ENCODE results near the gene MLN.

Gene MLN

DNA sequence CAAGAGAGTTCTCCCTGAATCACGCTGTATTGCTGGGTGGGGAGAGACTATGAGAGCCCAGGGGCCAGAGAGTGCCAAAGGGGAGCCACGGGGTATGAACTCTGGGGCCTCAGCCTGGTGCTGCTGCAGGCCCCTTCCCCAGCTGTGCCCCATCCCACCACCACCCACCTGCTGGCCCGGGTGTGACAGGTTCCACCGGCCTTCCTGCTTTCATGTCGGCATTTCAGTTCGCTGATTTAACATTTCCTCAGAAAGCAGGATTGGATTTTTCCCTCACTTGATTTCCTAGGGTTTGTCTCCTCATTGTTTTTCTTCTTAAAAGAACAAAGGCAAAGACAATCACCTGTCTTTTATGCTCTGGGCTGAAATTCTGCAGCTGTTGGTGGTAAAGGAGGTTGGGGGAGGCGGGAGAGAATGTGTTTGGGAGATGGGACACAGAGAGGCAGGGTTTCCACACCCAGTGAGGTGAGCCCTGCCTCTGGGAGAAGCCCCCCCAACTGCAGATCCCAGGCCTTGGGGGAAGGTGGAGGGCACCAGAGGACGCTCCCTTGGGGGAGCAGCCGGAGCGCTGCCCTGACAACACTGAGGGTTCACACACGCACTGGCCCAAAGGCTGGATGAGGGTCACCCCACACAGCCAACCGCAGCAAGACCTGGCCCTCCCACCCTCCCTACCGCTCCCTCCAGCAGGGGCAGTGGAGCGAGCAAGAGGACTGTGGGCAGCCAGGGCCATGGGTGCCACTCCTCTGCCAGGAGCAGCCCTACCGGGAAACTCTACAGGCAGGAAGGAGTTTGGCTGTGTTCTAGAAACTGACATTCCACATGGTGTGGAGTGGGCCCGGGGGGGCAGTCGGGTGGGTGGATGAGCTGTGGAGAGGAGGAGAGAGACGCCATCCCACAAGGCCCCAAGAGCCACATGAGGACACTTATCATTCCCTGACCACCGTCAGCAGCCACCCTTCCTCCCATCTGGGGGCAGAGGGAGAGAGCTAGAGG, 10.5 kb upstream of the MLN start:
- DNase-seq (ENCODE audit: low spot score): no peak

DNA sequence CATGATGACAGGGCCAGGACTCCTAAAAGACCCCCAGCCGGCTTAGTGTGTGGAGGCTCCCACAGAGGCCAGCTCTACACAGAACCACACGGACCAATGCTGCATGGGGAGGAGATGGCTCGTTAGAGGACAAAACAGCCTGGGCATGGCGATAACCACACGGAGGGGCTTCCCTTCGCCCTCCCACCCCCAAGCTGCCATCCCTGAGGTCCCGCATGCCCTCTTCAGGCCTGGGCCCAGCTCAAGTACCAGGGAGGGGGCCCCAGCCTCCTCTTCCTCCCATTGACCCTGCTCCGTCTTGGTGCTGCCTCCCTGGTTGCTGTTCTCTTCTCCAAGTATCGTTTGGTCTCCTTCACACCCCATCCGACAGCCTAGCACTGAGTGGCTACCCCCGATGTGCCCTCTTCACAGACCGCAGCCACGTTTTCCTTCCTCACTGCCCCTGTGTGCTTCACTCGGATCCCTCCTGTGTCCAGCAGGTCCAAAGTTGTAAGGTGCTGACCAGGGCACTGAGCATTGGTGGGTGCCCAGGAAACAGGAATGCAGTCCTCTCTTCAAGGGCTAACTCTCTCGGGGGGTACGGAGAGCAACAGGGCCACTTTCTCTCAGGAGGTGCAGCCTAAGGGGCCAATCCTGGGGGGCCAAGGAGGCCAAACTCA, 9.6 kb upstream of the MLN start:
- no peak for DNase-seq (ENCODE audit: low spot score)

GRCh38 chr6:33812669-33813068, 8.9 kb upstream of the MLN start:
- DNase-seq (ENCODE audit: low spot score): peak; percentile 75

GRCh38 chr6:33809594-33809993, 5.8 kb upstream of the MLN start:
- DNase-seq (ENCODE audit: low spot score): no peak

DNA sequence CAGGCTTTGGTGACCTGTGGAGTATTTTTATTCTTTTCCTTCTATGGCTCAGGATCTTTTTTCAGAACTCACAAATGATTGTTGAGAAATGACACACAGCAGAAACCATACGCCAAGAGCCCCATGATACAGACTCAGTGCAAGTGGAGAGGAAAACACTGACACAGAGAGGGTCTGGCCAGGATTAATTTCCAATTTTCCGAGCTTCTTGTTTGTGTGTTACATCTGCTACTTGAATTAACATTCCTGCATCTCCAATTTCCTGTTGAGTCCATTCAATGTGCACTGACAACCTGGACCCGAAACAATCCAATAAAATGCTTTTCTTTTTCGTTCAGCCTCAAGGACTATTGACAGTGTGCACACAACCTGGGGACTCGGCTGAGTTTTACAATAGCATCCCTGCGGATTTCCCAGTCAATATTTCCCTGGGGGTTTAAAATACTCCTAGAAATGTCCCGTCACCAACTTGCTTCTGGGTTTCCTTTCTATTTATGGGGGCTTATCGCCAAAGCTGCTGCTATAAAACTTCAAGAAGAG, 4.9 kb upstream of the MLN start:
- DNase-seq (ENCODE audit: low spot score): no peak

DNA sequence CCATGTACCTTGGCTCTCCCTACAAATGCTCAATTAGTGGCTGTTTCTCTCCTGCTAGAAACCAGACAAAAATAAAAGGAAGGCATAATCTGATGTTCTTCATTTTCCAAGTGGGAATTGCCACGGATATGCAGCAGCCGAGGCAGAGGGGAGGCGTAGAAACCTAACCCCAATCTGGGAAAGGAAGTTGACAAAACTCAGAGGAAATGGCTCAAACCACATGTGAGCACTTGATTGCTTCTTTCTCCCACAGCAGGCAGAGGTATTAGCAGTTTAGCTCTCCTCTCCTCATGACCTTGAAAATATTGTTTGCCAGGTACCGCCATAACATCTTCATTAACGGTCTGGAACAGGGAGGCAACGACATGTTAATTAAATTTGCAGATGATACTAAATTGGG, 3.8 kb upstream of the MLN start:
- DNase-seq (ENCODE audit: low spot score): no peak

- DNase-seq (ENCODE audit: low spot score): no peak
Observed at GRCh38 chr6:33806841-33807240, 3.0 kb upstream of the MLN start.

- DNase-seq (ENCODE audit: low spot score): no peak
Observed at GRCh38 chr6:33802186-33802958, 1.4 kb downstream of the MLN start.

DNA sequence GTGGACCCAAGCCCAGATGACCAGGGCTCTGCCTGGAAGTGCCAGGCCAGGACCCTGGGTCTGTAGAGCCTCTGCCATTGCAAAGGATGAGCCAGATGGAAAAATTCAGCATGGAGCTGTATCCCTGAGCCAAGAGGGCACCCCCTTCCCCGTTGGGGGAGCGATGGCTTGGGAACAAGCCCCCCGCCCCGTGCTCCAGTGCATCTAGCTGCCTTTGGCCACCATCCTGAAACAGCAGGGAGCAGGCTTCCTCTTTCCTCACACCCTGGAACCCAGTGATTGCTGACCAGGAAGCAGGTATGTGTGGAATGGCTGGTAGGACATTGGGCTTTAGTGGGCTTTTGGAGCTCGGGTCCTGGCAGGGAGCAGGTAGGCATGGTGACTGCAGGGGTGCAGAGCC, 2.2 kb downstream of the MLN start:
- DNase-seq (ENCODE audit: low spot score): no peak

DNA sequence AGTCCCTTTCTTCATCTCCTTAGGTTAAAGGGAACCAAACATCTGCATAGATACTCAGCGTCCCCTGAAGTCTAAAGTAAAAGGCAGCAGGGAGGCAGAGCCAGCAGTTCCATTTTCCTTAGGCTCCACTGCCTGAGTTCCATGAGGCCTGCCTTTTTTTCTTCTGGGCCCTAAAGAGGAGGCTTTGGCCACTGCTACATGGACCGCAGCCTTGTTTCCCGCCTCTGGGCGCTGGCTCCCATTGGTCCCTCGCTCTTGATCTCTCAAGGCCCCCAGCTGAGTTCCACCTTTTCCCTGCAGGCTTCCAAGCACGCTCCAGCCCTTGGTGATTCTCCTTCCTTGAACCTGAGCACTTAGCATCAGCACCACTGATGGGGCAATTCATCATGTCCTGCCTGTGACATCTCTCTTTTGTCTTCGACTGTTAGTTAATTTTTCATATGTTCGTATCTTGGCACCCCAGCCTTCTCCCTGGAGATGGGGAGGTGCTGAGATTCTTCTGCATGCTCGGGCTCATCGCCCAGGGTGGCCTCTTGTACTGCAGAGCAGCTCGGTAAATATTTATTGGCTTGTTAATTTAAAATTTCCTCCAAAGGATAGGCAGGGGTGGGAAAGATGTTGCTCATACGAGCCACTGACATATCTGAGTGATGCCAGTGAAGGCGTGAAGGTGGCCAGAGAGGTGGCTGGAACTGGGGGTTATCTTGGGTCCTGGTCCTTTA, 3.4 kb downstream of the MLN start:
- no peak for DNase-seq (ENCODE audit: low spot score)

DNA sequence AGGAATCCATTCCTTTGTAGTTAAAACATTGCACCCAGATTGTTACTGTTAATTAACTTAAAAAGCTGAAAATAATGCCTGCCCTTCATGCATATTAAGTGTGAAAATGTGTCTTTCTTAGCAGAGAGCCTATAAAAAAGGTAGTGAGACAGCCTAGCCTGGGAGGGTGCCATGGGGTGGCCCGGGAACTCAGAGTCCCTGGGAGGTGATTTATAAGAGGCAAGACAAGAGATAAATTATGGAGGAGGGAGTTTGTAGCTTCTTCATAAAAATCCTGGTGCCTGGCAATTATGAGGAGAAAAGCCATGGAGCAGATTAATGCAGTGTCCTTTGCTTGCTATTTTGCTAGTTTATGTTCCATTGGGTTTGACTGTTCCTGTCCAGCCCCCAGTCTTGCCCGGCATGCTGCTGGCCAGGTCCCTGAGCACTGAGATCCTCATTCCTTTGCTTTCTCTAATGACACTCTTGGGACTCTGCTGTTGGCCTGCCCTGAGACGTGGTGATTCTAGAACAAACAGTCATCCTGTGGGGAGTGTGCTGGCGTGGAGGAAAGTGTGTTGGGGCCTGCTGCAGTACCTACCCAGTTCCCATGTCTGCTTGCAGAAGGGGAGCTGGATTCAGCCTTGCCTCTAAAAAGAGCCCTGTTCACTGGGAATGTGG, 4.2 kb downstream of the MLN start:
- DNase-seq (ENCODE audit: low spot score): no peak

GRCh38 chr6:33798343-33798848, 5.4 kb downstream of the MLN start:
- no peak for DNase-seq (ENCODE audit: low spot score)

- no peak for DNase-seq (ENCODE audit: low spot score)
Observed at GRCh38 chr6:33797626-33798342, 6.0 kb downstream of the MLN start.

DNA sequence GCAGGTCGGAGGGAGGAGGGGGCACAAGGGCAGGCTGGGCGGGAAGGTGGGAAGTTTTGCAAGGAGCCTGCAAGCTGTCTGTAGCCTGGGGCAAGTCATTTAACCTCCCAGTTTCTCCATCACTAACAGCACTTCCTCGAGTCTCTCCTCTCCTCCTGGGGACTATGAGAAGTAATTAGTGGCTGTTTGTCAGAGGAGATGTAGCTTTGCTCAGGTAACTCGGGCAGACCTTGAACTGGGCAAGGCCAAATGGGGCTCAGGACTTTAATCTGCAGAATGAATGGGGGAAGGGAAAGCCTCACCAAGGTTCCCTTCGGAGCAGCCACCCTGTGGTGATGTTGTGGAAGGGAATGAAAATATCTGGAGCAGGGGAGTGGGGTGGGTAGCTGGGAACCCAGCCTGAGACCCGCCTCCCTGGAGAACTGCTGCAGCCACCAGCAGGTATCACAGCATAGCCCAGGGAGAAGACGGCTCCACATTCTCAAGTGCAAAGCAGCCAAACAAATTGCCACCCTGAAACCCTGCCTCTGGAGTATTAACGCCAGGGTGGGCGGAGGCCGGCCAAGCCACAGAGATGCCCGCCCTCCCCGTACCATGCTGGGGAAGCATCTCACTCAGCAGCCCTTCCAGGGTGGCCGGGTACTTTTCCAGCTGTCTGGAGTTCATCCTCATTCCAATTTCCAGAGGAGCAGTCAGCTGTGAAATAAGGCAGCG, 8.7 kb downstream of the MLN start:
- no peak for DNase-seq (ENCODE audit: low spot score)

DNA sequence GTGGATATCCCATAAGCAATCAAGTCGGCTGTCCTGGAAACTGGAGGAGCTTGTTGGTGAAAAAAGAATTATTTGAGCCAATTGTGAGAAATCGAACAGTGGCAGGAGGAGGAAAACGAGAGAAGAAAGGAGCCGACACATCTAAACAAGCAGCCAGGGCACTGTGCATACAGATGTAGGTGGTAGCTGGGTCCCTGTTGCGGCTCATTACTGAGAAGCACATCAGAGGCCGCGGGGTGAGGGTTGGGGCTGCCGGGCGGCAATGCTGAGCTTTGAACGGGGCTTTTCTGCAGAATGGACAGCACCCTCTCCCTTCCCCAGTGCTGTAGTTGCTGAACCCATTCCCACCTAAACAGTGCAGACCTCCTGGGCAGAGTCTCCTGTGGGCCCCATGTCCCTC, 10.8 kb downstream of the MLN start:
- no peak for DNase-seq (ENCODE audit: low spot score)

DNA sequence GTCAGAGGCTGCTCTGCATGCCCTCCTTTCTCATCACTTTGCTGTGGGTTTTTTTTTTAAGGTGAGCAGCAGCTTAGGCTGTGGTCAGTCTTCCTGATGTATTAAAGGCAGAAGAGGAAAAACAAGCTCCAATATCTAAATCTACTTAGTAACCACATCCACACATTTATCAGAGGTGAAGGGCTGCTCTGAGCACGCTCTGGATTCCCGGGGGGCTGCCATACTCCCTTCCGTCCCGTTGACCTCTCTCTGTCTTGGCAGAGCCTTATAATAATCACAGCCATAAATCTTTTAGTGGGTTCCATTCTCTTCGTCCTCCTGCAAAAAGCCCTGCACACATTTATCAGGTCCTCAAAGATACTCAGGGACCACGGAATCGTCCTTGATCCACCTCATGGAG, 12.2 kb downstream of the MLN start:
- DNase-seq (ENCODE audit: low spot score): no peak

- DNase-seq (ENCODE audit: low spot score): no peak
Observed at GRCh38 chr6:33790910-33791309, 12.9 kb downstream of the MLN start.

- no peak for DNase-seq (ENCODE audit: low spot score)
Observed at GRCh38 chr6:33790379-33790778, 13.4 kb downstream of the MLN start.

DNA sequence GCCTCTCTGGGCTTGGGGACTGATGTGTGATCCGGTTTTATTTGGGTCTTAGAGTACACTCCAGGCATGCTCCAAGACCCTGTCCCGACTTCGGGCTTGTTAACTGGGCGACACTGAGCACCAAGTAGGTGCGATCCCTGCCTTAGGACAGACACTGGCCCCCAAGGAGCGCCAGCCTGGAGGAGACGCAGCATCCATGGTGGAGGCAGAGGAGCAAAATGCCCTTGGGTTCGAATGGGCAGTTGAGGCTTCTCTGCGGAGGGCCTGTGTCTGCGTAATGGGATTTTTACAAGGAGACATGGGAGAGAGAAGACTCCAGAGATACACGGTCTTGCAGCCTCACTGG, 14.3 kb downstream of the MLN start:
- DNase-seq (ENCODE audit: low spot score): no peak

Measured in AG08396 (cell line).